SHP77 treated with DMSO at 0.1 percent for 48 hours (cell line): ENCODE measurements around the gene CYP4X1.
"Not testable (repeated sequence)": the region's sequence is repeated elsewhere in the genome, so short reads cannot be mapped to it uniquely, and the experiment has no call there.

Experiments
- DNase-seq: peaks from one replicate; lab custom pipeline; 2025; lab: John Stamatoyannopoulos, UW

Gene CYP4X1, protein sequence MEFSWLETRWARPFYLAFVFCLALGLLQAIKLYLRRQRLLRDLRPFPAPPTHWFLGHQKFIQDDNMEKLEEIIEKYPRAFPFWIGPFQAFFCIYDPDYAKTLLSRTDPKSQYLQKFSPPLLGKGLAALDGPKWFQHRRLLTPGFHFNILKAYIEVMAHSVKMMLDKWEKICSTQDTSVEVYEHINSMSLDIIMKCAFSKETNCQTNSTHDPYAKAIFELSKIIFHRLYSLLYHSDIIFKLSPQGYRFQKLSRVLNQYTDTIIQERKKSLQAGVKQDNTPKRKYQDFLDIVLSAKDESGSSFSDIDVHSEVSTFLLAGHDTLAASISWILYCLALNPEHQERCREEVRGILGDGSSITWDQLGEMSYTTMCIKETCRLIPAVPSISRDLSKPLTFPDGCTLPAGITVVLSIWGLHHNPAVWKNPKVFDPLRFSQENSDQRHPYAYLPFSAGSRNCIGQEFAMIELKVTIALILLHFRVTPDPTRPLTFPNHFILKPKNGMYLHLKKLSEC

GRCh38 chr1:47023268-47024140 lies at the start of gene CYP4X1:
CYP4X1 (plus strand) TSS chr1:47023669; CDS start chr1:47023818, 149 bp downstream.
- DNase-seq: no peak

DNA sequence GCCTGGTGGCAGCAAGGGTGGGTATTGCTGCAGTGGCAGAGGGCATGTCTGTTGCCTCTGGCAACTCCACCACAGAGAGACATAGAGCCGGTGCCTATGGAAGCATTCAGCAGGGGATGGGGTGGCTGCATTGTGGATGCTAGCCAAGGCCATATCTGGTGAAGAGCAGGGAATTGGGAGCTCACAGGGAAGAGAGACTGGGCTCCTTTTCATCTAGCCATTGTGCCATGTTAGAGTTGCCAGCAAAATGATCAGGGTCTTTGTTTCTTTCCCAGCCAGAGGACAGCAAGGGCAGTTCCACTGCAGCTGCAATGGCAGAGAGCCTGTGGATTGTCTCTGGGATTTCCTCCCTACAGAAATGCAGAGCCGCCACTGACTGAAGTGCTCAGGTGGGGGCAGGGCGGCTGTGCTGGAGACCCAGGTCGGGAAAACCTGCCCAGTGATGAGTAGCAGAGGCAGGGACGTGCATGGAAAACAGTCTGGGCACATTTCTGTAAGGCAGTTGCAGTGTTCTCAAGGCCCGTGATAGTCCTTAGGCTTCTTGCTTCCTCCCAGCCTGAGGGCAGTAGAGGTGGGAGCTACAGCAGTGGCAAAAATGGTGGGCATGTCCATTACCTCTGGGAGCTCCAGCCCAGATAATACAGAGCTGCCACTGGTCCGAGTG lies 40.2 kb upstream of the CYP4X1 start:
- DNase-seq: no peak

GRCh38 chr1:46983830-46984586 lies 39.5 kb upstream of the CYP4X1 start:
- DNase-seq: no peak

GRCh38 chr1:46990541-46990940 lies 32.9 kb upstream of the CYP4X1 start:
- DNase-seq: not testable (repeated sequence)

GRCh38 chr1:46991083-46991923 lies 32.2 kb upstream of the CYP4X1 start:
- DNase-seq: no peak

- no peak for DNase-seq
Observed at GRCh38 chr1:46996659-46997281, 26.7 kb upstream of the CYP4X1 start.

- no peak for DNase-seq
Observed at GRCh38 chr1:47002211-47002610, 21.3 kb upstream of the CYP4X1 start.

- no peak for DNase-seq
Observed at GRCh38 chr1:47003896-47004403, 19.5 kb upstream of the CYP4X1 start.

- not testable (repeated sequence) for DNase-seq
Observed at GRCh38 chr1:47006437-47006836, 17.0 kb upstream of the CYP4X1 start.

GRCh38 chr1:47013293-47013692 lies 10.2 kb upstream of the CYP4X1 start:
- no peak for DNase-seq

GRCh38 chr1:47021070-47021469 lies 2.4 kb upstream of the CYP4X1 start:
- no peak for DNase-seq

DNA sequence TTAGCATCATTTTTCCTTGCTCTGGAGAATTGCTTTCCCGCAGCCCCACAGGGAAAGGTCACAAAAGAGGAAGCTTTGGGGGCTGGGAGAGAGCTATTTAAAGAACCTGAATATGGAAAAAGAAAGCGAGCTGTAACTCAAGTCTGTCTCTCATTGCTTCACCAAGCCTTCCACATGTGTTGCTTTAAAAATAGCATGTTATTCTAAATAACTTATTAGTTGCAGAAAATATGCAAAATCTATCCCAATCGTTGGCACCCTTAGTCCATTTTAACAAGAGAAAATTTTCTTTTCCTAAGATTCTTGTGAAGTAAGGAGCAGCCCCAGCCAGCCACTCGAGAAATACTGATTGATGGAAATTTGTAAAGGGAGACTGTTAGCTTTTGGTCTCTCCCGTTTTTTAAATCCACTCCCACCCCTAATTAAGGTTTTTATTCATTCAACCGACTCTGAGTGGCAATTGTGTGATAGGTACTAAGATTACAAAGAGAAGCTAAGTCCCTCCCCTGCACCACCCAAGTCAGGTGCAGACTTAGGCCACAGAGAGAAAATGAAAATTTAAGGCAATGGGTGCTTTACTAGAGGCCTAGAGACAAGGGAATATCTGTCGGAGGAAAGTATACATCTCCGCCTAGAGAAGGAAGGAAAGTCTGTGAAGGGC lies 802 bp downstream of the CYP4X1 start:
- no peak for DNase-seq

DNA sequence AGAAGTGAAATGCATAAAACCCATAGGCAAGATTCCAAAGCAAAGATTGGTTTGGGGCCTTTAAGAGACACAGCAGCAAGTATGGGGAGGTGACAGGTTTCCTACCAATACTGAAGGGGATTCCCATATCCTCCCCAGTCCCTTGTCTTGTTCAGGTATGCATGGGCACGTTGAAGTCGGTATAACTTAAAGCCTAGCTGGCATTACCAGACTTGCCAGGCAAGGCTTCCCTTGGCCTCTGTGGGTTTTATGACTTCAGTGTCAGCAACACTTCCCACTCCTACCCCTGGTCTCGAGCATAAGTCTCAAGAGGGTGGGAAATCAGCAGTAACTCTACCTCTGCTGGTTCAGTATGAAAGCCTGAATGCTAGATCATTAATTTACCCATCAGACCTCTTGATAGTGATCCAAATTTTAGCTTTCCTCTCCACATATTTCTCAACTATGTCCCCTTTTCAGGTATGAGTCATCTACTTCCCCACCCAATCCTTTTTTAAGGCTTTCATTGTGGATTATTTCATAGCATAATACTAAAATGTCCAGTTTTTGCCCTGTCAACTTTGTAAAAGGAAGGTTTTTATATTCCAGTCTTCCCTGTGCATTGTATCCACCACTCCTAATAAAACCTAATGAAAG lies 6.8 kb downstream of the CYP4X1 start:
- DNase-seq: no peak

DNA sequence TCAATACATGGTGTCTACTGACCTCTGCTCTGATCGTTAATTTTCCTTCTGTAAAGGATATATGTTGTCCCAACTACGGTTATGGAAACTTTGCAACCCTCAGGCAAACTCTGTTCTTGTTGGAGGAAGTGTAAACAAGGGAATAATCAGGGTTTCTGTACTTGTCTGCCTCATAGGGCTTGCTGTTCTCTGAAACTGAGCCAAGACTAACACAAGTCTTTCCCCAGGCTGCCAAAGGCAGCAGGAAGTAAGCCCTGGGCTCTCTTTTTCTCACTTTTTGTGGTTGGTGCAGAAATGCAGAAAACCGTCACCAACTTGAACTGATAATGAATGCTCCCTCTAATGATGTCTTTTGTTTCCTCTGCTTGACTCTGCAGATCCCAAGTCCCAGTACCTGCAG lies 7.6 kb downstream of the CYP4X1 start:
- DNase-seq: no peak

- no peak for DNase-seq
Observed at GRCh38 chr1:47031585-47031984, 8.1 kb downstream of the CYP4X1 start.

DNA sequence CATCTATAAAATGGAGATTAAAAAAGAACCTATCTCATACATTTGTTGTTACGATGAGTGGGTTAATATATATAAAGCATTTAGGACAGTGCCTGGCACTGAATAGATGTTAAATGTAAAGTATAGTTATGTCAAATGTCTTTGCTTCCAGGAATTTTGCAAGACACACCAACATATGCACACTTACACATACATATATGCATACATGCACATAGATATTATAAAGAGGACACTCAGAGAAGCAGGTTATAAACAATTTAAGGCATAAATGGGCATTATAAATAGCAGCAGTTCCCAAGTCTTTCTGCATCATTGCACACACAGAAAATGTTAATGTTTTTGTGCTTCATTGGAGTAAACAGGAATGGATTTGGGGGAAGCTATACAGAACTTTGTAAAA lies 13.3 kb downstream of the CYP4X1 start:
- DNase-seq: no peak

- DNase-seq: no peak
Observed at GRCh38 chr1:47059376-47059775, 35.9 kb downstream of the CYP4X1 start.

- DNase-seq: no peak
Observed at GRCh38 chr1:47067097-47067594, 43.7 kb downstream of the CYP4X1 start, which contains the start of gene CYP4Z1. CYP4Z1 (plus strand) TSS chr1:47067231; CDS start chr1:47067491, 260 bp downstream.

GRCh38 chr1:47069080-47069479 lies 45.6 kb downstream of the CYP4X1 start:
- DNase-seq: not testable (repeated sequence)
